B cell (primary cell): ENCODE measurements around the gene TAF10.

ENCODE experiments used
- EZH2 ChIP-seq: IDR thresholded peaks from 2 replicates; pipeline ENCODE4 v1.6.1; 2012; ENCODE audit warnings: borderline replicate concordance, low read depth, mild to moderate bottlenecking, moderate library complexity, low read length; ENCODE audit not compliant: insufficient read depth, poor library complexity, severe bottlenecking
- TF ChIP-seq, protein P1 (sequence below): fragments of 200-600 bp; IDR thresholded peaks from one replicate; pipeline ENCODE4 v1.8.0; 2022; ENCODE audit warnings: antibody characterized with exemption, mild to moderate bottlenecking

DNA sequence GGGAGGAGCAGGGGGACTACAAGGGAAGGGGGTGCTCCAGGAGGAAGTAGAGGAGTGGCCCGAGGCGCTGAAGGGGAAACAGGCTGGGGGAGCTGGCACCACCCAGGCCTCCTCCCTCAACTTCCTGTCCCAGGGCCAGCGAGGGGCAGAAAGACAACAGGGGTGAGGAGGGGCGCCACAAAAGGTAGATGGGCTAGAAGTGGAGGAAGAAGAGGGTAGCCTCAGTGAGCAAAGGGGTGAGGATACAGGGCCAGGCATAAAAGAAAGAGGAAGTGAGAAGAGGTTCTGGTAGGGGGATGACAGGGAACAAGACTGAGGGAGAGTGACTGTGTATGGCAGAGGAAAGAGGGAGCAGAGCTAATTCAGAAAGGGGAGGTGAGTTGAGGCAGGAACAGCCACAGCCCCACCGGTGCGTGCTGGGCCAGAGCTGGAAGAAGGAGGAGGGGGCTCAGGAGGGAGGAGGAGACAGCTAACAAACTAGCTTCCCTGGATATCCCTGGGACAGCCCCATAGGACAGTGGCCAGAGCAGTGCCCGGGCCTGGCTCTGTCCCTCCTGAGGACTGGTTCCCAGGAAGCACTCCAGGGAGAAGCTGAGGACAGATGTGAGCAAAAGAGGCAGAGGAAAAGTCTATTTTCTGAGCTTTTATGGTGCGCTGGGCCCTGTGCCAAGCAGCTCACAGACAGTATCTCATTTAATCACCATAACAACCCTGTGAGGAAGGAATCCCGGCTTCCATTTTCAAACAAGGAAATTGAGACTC lies 35.1 kb upstream of the TAF10 start:
- TF ChIP-seq, protein P1, sequence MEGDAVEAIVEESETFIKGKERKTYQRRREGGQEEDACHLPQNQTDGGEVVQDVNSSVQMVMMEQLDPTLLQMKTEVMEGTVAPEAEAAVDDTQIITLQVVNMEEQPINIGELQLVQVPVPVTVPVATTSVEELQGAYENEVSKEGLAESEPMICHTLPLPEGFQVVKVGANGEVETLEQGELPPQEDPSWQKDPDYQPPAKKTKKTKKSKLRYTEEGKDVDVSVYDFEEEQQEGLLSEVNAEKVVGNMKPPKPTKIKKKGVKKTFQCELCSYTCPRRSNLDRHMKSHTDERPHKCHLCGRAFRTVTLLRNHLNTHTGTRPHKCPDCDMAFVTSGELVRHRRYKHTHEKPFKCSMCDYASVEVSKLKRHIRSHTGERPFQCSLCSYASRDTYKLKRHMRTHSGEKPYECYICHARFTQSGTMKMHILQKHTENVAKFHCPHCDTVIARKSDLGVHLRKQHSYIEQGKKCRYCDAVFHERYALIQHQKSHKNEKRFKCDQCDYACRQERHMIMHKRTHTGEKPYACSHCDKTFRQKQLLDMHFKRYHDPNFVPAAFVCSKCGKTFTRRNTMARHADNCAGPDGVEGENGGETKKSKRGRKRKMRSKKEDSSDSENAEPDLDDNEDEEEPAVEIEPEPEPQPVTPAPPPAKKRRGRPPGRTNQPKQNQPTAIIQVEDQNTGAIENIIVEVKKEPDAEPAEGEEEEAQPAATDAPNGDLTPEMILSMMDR: no peak
- no peak for TF ChIP-seq EZH2
